Left lung (tissue), 10 donors: Measurements from ENCODE around the gene SCNN1B. TPM values are rescaled to one million over a fixed set of nuclear protein-coding genes. Genes with fewer than 3 reads are reported as not detected.
"Not testable (repeated sequence)": the region's sequence is repeated elsewhere in the genome, so short reads cannot be mapped to it uniquely, and the experiment has no call there.

Source experiments
- ATAC-seq: fragments of 200-7000 bp; cut with Tn5 transposase; one replicate; pipeline ENCODE4 v1.9.1; 2020; ENCODE audit warnings: moderate library complexity
- DNase-seq, 4 donors: peaks; one replicate each; pipeline ENCODE4 v3.0.0-alpha.2; 2013 to 2020
- H3K27ac ChIP-seq, 2 donors: fragments of 200-600 bp; sonication (generic) in 1 of 2; one replicate each; pipeline versions ENCODE4 v1.5.0 to v1.8.0; 2020 to 2021
- H3K27me3 ChIP-seq, 2 donors: fragments of 200-600 bp; sonication (generic) in 1 of 2; one replicate each; pipeline versions ENCODE4 v1.5.0 to v1.8.0; 2020 to 2021
- H3K36me3 ChIP-seq, 2 donors: fragments of 200-600 bp; sonication (generic) in 1 of 2; one replicate each; pipeline versions ENCODE4 v1.5.0 to v1.8.0; 2020 to 2021
- H3K4me1 ChIP-seq, 2 donors: fragments of 200-600 bp; one replicate each; pipeline ENCODE4 v1.8.0; 2021
- H3K4me3 ChIP-seq, 2 donors: fragments of 200-600 bp; sonication (generic) in 1 of 2; one replicate each; pipeline versions ENCODE4 v1.5.0 to v1.8.0; 2020 to 2021; ENCODE audit warnings: mild to moderate bottlenecking in 1 of 2
- H3K9me3 ChIP-seq, 2 donors: fragments of 200-600 bp; sonication (generic) in 1 of 2; one replicate each; pipeline versions ENCODE4 v1.5.0 to v1.8.0; 2020 to 2021
- CTCF ChIP-seq, 2 donors: fragments of 200-600 bp; sonication (generic) in 1 of 2; IDR thresholded peaks; one replicate each; pipeline versions ENCODE4 v1.5.0 to v1.8.0; 2021; ENCODE audit warnings: antibody characterized with exemption in 2 of 2
- intact Hi-C, 2 donors: fragments of 100-400 bp; cut with DNase I; formaldehyde crosslinking; loops; one replicate each; pipeline versions ENCODE4 v1.11.2 to v1.14.2; 2022
- polyA plus RNA-seq, 6 donors: library from polyadenylated mRNA; unstranded; fragments of 120-200 nt; gene quantifications; one replicate each; pipeline ENCODE4 v1.2.1, GENCODE V29; 2013; ENCODE audit not compliant: insufficient read length in 6 of 6
- total RNA-seq, 2 donors: library from RNA; stranded (reverse); fragmentation: NEBNext Ultra II Directional; extraction: Animal tissue kit (Norgen Biotek cat#: 25700); gene quantifications; one replicate each; pipeline ENCODE4 v1.2.1, GENCODE V29; 2021
- donor health status: DM: no; HTN: yes; CAD: no.
- donor health status: DM: no; HTN: no; CAD: no.

The SCNN1B gene
- total and polyA plus RNA-seq, 8 donors = 2.4 to 28.6 (median 3.4) TPM

GRCh38 chr16:23395732-23396131, 93.6 kb downstream of the SCNN1B start:
- no peaks in the 10 kb centered on the region for H3K9me3 ChIP-seq
- DNase-seq = no peak
- no peaks in the 10 kb centered on the region for H3K27me3 ChIP-seq
- no peak for TF ChIP-seq CTCF (IDR thresholded peaks at IDR 0.05)
- intact Hi-C loops = no loop called here
- no peak overlapping the region for H3K27ac ChIP-seq
- peaks cover 0 to 72% of the 10 kb centered on the region in 2 donors for H3K36me3 ChIP-seq
- H3K4me1 ChIP-seq = no peaks in the 10 kb centered on the region
- ATAC-seq = no peak
- H3K4me3 ChIP-seq = no peak overlapping the region

- no peak for TF ChIP-seq CTCF (IDR thresholded peaks at IDR 0.05)
- H3K27me3 ChIP-seq = no peaks in the 10 kb centered on the region
- peaks cover 0 to 70% of the 10 kb centered on the region in 2 donors for H3K36me3 ChIP-seq
- intact Hi-C loops = no loop called here
- no peaks in the 10 kb centered on the region for H3K4me1 ChIP-seq
- H3K27ac ChIP-seq = no peak overlapping the region
- no peaks in the 10 kb centered on the region for H3K9me3 ChIP-seq
- ATAC-seq = no peak
- H3K4me3 ChIP-seq = no peak overlapping the region
- no peak for DNase-seq
These were observed 95.4 kb downstream of the SCNN1B start for GRCh38 chr16:23397464-23397863.

- intact Hi-C loops = no loop called here
- H3K27ac ChIP-seq = peak overlapping the region in 1 of 2 donors; percentile 19
- DNase-seq = peak in 2 of 4 donors; percentile 30 to 63
- peaks cover 0 to 77% of the 10 kb centered on the region in 2 donors for H3K36me3 ChIP-seq
- no peak overlapping the region for H3K4me3 ChIP-seq
- no peak for TF ChIP-seq CTCF (IDR thresholded peaks at IDR 0.05)
- H3K9me3 ChIP-seq = no peaks in the 10 kb centered on the region
- no peaks in the 10 kb centered on the region for H3K4me1 ChIP-seq
- H3K27me3 ChIP-seq = no peaks in the 10 kb centered on the region
- peak; percentile 87 for ATAC-seq
These were observed 97.1 kb downstream of the SCNN1B start for GRCh38 chr16:23398987-23399805.

GRCh38 chr16:23400447-23400846, 98.3 kb downstream of the SCNN1B start:
- DNase-seq, intact Hi-C loops, H3K4me1 ChIP-seq, H3K27ac ChIP-seq, H3K27me3 ChIP-seq, H3K4me3 ChIP-seq, H3K9me3 ChIP-seq, ATAC-seq: not testable (repeated sequence)
- peaks cover 0 to 88% of the 10 kb centered on the region in 2 donors for H3K36me3 ChIP-seq

- H3K27ac ChIP-seq = no peak overlapping the region
- H3K36me3 ChIP-seq = peaks cover 0 to 89% of the 10 kb centered on the region in 2 donors
- intact Hi-C loops = no loop called here
- H3K27me3 ChIP-seq = no peaks in the 10 kb centered on the region
- peak; percentile 66 for ATAC-seq
- TF ChIP-seq CTCF (IDR thresholded peaks at IDR 0.05) = no peak
- H3K4me1 ChIP-seq = no peaks in the 10 kb centered on the region
- DNase-seq = no peak
- H3K9me3 ChIP-seq = no peaks in the 10 kb centered on the region
- no peak overlapping the region for H3K4me3 ChIP-seq
These were observed 99.0 kb downstream of the SCNN1B start for GRCh38 chr16:23401139-23401538.
